GM19397 (cell line): ENCODE measurements around the gene ACOX1.
A peak's percentile ranks its signal among the peaks of the same experiment; 100 is the strongest.

Experiments
- ATAC-seq: cut with Tn5 transposase; IDR thresholded peaks from one replicate; pipeline ENCODE4 v1.9.1; 2021; ENCODE audit warnings: mild to moderate bottlenecking, moderate library complexity; ENCODE audit not compliant: unreplicated experiment

ACOX1 gene

DNA sequence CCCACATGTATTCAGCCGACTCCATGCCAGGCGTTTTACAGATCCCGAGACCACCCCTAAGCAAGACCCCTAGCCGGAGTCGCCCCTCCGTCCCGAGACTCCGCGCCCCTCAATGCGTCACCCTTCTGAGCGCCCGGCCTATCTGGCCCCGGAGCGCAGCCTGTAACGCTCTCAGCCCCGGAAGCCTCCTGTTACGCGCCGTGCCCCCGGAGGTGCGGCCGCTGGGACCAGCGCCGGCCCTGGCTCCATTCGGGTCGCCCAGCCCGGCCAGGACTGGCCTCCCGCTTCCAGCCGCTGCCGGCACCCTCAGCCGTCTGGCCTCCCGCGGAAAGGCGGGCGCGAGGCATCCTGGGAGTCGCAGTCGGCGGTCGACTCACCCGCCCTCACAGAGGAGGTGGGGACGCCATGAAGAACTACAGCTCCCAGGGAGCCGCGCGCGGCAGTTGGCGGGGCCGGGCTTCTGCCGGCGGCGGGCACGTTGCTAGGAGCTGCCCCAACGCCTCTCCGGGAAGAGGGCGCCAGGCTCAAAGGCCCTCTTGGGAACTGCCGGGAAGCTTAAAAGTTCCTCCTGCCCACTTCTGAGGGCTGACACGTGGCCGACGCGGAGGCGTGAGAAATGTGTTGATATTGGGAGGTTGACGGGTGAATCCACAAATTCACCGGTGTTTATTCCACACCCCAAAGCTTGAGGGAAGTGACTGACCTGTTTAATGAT, 38.1 kb downstream of the ACOX1 start, which contains the start of gene FBF1:
Gene FBF1 (minus strand): TSS at position 316 of the 715 bp plus-strand sequence. CDS start 2,893 bp downstream, outside the sequence.
- ATAC-seq, result peak; percentile 95

- no peak for ATAC-seq
Observed at GRCh38 chr17:75937652-75938051, 41.3 kb downstream of the ACOX1 start.

DNA sequence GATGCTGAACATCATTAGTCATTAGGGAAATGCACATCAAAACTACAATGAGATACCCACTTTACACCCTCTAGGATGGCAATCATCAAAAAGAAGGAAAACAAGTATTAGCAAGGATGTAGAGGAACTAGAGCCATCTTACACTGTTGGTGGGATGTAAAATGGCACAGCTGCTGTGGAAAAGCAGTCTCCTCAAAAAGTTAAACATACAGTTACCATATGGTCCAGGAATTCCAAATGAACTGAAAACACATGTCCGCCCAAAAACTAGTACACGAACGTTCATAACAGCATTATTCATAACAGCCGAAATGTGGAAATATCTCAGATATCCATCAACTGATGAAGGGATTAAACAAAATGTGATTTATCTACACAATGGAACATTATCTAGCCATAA, 45.2 kb downstream of the ACOX1 start:
- ATAC-seq, result no peak

DNA sequence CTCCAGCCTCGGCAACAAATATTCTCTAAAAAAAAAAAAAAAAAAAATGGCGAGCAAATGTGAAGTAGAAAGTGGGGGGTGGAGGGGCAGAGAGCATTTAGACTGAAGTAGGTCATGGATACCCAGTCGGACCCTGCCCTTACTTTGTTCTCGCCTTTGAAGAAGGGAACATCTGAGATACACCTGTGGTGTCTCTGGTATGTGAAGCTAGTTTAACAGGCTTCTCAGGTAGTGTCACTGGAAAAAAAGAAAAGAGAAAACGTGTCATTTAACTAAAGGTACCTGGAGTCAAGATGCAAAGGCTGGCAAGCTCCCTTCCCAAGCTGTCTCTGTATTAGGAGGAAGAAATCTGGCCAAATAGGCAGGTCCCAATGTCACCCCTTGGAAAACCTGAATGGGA, 46.1 kb downstream of the ACOX1 start:
- no peak for ATAC-seq

DNA sequence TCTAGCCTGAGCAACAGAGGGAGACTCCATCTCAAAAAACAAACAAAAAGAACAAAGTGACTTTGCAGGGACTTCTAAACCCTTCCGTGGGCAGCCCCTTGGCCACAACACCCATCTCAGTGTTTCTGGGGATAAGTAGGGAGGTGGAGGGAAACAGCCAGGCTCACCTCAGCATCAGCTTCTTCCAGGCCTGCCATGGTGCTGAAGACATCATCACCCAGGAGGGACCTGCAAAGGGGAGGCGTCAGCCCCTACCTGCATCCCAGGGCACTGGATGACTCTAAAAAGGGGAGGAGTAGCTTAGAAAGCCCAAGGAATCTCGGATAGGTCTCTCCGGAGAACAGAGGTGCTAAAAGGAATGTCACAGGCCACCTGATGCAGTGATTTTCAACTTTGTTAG, 47.9 kb downstream of the ACOX1 start:
- no peak for ATAC-seq

- no peak for ATAC-seq
Observed at GRCh38 chr17:75927286-75927922, 51.6 kb downstream of the ACOX1 start.

GRCh38 chr17:75926456-75926855, 52.5 kb downstream of the ACOX1 start:
- no peak for ATAC-seq

- ATAC-seq, result no peak
Observed at GRCh38 chr17:75925912-75926311, 53.1 kb downstream of the ACOX1 start.

DNA sequence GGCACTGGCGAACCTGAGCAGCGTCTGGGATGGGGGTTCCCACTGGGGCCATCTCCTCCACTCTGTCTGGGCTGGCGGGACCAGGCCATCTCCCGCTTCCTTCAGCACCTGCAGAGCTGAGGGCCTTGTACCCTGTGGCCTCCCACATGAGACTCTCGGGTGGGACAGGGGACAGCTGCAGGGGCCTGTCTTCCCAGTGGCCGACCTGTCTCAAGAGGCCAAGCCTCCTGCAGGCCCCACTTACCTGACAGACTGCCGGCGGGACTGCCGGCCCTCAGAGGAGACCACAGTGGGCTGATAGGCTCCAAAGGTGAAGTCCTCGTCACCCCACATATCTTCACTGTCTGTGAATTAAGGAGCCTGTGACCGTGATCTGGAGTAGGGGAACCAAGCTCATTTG, 53.9 kb downstream of the ACOX1 start:
- no peak for ATAC-seq

DNA sequence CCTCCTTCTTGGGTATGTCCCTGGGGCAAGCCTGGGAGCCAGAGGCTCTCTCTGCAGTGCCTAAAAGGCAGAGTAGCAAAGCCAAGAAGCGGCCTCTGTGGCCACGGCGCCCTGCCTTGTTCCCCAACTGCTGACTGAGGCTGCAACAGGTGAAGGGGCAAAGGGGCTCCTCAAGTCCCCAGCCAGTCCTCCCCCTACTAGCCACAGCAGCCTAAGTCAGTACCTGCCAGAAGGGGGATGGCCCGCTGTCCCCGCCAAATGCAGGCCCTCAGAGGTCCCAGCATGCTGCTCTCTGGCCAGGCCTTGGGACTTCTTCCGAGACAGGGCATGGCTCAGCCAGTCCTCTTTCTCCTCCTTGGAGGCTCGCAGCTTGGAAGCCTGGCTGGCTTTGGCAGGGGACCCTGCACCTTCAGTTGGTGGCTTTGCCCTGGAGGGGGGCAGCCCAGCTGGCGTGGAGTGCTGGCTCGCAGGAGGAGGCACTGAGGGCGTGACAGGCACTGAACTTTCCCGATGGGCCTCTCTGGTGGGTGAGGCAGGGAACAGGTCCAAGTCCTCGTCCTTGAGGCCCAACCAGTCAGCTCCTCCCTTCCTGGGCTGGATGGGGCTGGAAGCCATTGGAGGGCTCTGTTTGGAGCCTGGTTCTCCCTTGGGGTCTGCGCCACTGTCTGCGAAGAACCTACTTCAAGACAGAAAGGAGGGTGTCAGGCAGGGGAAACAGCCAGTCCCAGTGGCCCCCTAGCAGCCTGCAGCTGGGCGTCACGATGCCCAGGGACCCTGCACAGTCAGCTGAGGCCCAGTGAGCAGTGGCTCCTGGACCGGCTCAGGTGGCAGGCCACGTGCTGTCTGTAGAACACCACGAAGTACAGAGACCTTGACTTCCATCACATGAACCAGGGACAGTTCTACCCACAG, 55.7 kb downstream of the ACOX1 start:
- ATAC-seq, result no peak

DNA sequence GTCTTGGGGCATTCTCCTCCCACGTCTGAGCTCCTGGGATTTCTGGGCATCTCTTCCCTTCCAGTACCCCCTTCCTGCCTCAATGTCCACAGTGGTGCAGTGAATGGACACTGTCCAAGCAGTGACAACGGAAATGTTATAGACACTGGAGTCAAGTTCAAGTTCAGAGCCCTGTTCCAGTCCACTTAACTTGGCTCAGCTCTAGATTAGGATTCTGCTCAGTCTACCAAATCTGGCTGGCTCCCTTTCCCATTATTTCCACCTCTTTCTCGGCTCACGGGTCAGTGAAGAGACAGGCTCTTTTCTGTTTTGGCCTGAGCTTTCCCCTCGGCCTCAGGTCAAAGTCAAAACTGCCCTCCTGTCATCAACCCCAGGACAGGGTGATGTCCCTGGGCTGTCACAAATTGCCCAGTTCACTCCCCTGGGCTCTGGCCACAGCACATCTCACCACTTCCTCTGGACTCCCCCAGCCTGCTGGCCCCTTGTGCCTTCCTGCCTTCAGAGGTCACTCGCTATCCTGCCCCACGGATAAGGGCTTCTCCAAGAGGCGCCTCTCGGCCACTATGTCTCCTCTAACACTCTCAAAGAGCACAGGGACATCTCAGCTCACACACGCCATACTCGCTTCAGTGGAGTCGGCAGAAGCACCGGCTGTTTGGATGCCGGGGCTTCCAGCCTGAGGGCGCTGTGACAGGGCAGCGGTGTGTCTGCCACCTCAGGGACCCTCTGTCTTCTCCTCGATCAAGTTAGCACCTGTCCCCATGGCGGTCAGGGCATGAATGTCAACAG, 56.6 kb downstream of the ACOX1 start:
- ATAC-seq, result no peak

DNA sequence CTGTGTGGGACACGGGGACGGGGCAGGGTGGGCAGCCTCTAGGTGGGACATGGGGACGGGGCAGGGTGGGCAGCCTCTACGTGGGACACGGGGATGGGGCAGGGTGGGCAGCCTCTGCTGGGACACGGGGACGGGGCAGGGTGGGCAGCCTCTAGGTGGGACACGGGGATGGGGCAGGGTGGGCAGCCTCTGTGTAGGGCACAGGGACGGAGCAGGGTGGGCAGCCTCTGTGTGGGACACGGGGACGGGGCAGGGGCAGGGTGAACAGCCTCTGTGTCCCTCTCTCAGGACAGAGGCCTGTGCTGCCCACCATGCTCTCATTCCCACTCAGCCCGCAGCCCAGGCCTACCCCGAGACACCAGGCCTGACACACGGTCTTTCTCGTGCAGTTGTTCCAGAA, 57.4 kb downstream of the ACOX1 start:
- no peak for ATAC-seq

DNA sequence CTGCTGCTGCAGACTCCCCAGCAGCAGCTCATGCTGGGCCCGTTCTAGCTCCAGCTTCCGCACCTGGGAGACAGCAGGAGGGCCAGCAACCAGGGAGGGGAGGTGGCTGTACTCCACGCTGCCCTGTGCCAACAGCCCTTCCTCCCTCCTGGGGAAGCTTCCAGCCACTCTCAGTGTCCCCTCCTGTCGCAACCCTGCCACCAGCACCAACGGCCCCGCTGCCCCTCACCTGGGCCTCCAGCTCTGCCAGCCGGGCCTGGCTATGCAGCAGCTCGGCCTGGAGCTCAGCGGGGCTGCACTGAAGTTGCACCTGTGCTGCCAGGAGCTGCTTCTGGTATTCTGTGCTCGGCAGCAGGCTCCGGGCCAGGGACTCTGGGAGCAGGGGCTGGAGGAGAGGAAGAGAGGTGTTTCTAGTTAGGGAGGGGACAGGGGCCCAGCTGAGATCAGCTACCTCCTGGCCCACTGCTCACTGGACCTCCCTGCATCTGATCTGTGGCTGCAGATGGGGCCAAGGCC, 58.9 kb downstream of the ACOX1 start:
- no peak for ATAC-seq

- ATAC-seq, result no peak
Observed at GRCh38 chr17:75919611-75920010, 59.4 kb downstream of the ACOX1 start.

DNA sequence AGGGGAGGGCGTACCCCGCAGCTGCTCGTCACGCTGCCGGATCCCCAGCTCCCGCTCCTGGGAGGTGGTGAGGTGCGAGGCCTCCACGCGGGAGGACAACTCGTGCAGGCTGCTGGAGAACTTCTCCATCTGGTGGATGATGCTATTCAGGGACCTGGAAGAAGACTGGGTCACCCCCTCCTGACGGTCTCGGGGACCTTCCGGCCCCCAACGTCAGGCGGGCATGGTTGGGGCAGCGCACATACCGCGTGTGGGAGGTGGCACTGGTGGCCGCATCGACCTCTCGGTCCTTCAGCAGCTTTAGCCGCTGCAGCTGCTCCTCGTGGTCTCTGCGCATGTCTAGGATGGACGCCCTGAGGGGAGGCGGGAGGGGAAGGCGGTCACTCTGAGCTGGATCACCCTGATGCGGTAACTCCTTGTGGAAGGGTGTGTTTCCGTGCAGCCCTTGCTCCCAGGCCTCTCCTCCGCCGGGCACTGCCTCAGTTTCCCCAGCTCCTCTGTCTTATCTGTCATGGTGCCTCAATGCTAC, 61.0 kb downstream of the ACOX1 start:
- ATAC-seq, result no peak

DNA sequence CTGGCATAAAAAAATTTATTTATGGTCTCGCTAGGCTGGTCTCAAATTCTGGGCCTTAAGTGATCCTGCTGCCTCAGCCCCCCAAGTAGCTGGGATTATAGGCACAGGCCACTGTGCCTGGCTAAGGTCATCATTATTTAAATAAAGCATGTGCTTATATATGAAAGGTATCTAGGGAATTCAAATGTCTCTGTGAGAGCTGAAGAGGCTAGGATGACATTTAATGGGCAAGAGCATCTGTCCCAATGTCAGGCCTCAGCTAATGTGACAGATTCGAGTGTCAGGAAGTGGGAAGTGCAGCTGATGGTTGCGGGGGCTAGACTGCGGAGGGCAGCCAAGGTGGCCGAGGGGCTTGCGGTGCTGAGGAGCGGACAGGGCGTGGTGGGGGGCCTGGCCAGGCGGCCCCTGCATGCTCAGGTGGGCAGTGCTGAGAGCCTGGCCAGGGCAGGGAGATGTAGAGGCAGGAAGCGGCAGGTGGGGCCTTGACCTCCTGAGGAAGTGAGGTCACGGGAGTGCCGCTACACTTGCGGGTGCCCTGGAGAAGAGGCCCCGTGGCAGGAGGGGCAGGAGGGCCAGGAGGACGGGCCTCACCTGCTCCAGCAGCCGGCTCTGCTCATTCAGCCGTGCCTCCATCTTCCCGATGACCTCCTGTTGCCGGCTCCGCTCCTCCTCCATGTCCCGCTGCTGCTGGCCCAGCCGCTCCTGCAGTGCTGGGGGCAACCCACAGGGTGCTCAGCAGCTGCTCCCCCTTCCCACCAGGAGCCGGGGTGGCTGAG, 61.6 kb downstream of the ACOX1 start:
- no peak for ATAC-seq

- no peak for ATAC-seq
Observed at GRCh38 chr17:75915268-75915667, 63.7 kb downstream of the ACOX1 start.

DNA sequence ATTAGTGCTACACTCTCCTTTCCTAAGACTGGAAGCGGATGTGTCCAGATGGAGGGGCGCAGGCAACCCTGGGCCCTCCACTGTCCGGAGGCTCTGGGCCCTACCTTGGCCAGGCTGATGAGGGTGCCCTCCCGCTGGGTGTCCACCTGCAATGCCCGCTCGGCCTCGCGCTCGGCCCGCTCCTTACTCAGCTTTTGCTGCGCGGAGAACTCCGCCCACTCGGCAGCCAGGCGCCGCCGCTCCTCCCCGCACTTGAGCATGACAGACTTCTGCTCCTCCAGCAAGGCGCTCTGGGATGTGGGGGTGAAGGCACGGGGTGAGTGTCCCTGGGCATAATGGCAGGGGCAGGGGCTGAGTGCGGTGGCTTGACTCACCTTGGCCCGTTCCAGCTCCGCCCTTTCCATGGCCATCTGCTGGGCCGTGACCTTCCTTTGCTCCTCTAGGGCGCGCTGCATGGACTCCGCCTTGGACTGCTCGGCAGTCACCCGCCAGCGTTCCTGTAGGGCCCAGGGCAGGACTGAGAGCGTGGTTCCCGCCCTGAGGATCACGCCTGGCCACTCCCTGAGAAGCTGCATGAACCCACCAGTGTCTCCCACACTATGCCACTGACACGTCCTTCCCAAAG, 64.2 kb downstream of the ACOX1 start:
- no peak for ATAC-seq

DNA sequence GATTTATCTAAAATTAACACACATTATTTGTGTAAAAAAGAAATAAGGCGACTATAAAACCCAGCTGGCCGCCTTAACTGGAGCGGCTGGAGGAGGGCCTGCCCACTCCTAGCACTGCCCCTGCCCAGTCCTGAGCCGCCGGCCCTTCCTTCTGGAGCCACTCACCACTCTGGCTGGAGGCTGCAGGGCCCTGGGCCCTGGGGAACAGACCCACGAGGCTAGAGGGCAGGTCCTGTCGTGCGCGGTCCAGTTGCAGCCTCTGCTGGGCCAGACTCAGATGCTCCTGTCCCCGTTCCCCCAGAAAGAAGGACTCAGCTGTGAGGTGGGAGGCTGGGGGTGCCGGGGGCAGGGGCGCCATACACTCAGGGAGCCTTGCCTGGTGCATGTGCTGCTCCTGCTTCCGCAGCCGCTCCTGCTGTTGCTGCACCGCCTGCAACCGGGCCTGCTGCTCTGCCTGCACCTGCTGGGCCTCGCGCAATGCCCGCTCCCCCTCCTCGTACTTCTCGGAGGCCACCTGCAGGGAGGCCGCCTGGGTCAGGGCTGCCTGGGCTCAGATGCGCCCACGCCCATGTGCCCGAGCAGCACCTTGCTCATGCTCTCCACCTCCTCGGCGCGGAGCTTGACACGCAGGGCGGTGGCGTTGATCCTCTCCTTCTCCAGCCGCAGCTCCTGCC, 65.3 kb downstream of the ACOX1 start:
- no peak for ATAC-seq
